Measurements from ENCODE around the gene PCAT7.

The PCAT7 gene

DNA sequence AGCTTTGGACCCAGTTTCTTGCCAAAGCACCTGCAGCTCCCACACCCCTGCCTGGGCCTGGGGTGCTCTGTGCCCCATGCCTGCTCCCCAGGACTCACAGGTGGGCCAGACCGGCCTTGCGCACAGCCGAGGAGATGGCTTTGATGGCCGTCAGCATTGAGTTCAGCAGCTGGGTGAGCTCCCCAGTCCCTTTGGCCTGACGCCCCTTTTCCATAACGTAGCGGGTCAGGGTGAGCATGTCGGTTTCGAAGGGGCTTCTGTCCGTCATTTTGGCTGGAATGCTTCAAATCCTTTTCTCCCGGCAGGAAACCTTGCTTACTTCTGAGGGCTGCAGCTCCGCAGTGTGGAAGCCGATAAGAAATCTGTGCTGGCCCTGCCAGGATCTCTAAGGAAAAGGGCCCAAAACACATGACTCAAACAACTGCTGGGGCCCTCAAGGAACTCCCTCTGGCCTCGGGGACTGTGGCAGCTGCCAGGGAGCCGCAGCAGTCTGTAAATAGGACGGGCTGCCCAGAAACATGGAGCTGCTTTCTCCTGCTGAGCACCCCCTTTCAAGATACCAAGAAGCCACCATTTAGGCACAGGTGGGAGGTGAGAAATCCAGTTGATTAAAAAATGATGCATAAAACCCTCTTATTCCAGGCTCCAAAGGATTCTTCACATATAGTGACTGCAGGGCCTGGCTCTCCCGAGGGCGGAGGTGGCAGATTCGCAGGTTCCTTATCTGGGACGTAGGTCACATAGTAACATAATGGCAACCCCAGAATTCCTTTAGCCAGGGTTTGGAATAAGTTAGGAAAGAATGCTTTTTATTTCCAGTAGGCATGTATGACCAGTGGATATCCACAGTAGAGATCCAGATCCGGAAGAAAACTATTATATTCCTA is 38.8 kb downstream of the PCAT7 start, which contains the start of gene FBP2 (continued):
- TF ChIP-seq, protein P1, sequence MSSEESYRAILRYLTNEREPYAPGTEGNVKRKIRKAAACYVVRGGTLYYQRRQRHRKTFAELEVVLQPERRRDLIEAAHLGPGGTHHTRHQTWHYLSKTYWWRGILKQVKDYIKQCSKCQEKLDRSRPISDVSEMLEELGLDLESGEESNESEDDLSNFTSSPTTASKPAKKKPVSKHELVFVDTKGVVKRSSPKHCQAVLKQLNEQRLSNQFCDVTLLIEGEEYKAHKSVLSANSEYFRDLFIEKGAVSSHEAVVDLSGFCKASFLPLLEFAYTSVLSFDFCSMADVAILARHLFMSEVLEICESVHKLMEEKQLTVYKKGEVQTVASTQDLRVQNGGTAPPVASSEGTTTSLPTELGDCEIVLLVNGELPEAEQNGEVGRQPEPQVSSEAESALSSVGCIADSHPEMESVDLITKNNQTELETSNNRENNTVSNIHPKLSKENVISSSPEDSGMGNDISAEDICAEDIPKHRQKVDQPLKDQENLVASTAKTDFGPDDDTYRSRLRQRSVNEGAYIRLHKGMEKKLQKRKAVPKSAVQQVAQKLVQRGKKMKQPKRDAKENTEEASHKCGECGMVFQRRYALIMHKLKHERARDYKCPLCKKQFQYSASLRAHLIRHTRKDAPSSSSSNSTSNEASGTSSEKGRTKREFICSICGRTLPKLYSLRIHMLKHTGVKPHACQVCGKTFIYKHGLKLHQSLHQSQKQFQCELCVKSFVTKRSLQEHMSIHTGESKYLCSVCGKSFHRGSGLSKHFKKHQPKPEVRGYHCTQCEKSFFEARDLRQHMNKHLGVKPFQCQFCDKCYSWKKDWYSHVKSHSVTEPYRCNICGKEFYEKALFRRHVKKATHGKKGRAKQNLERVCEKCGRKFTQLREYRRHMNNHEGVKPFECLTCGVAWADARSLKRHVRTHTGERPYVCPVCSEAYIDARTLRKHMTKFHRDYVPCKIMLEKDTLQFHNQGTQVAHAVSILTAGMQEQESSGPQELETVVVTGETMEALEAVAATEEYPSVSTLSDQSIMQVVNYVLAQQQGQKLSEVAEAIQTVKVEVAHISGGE (tag by site-specific recombination; conservative IDR thresholded peaks at IDR 0.05; ENCODE audit: low read depth), result no peak

DNA sequence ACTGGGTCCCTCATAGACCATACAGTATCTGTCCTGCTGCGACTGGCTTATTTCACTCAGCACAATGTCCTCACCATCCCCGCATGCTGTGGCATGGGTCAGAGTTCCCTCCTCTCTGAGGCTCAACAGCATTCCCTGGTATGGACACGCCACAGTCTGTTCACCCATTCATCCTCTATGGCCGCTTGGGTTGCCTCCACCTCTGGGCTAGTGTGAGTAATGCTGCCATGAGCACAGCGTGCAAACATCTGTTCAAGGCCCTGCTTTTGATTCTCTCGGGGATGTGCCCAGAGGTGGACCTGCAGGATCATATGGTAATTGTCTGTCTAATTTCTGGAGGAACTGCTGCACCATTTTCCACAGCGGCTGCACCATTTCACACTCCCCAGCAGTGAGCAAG is 44.2 kb downstream of the PCAT7 start:
- H3K9me3 ChIP-seq (ENCODE audit: control insufficient read depth, insufficient read depth, low read depth, low read length), result no peaks in the 10 kb centered on the region

DNA sequence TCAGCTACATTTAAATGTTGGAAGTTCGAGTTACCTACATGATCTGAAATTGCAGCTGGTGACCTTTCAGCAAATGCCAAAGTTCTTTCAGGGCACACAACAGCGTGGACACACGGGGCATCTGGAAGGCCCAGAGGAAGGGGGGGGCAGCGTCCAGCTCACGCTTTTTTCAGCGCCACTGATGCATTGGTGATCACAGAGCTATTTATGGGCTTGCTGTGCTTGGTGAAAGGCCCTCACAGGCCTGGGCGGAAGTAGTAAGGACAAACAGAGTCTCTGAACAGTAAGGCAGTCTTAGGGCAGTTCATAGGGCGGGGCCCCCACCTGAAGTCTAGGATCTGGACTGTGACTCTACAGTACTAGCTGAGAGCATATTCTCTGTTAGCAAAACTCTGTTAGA is 45.4 kb downstream of the PCAT7 start:
- ChIA-PET CTCF (interaction anchor here (0.6 to 1.0 kb wide), 3 partner anchors 11 to 515 kb away, joined by 3 to 5 read pairs (median 4); no protein-coding TSS in a partner anchor), POLR2A (no interaction called here)
- H3K4me1 ChIP-seq (ENCODE audit: control insufficient read depth, insufficient read depth, low read length), result no peaks in the 10 kb centered on the region
- H3K36me3 ChIP-seq (ENCODE audit: control insufficient read depth in 2 of 2, insufficient read depth in 1 of 2, low read length in 2 of 2), result no peaks in the 10 kb centered on the region
- no peak overlapping the region for H3K27ac ChIP-seq (ENCODE audit: extremely low read depth, low read depth, low read length)
- TF ChIP-seq ZNF785 (tag by site-specific recombination; IDR thresholded peaks at IDR 0.05), result no peak
- no peak overlapping the region for H3K4me3 ChIP-seq (ENCODE audit: low read depth, low read length)
- H3K9me3 ChIP-seq (ENCODE audit: control insufficient read depth, insufficient read depth, low read depth, low read length), result no peaks in the 10 kb centered on the region

More for the DNA sequence above, 44.2 kb downstream of the PCAT7 start:
- Histone ChIP-seq H3K4me1 (ENCODE audit: control insufficient read depth, insufficient read depth, low read length) (no peaks in the 10 kb centered on the region), H3K4me3 (ENCODE audit: low read depth, low read length) (no peak overlapping the region), H3K27ac (ENCODE audit: extremely low read depth, low read depth, low read length) (no peak overlapping the region), H3K36me3 (ENCODE audit: control insufficient read depth in 2 of 2, insufficient read depth in 1 of 2, low read length in 2 of 2) (no peaks in the 10 kb centered on the region)
- no peak for TF ChIP-seq ZNF670 (tag by site-specific recombination; IDR thresholded peaks at IDR 0.05; ENCODE audit: low read depth)
- TF ChIP-seq ZSCAN30 (tag by site-specific recombination; IDR thresholded peaks at IDR 0.05), result no peak
- TF ChIP-seq, protein P2, sequence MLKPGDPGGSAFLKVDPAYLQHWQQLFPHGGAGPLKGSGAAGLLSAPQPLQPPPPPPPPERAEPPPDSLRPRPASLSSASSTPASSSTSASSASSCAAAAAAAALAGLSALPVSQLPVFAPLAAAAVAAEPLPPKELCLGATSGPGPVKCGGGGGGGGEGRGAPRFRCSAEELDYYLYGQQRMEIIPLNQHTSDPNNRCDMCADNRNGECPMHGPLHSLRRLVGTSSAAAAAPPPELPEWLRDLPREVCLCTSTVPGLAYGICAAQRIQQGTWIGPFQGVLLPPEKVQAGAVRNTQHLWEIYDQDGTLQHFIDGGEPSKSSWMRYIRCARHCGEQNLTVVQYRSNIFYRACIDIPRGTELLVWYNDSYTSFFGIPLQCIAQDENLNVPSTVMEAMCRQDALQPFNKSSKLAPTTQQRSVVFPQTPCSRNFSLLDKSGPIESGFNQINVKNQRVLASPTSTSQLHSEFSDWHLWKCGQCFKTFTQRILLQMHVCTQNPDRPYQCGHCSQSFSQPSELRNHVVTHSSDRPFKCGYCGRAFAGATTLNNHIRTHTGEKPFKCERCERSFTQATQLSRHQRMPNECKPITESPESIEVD (tag by site-specific recombination; IDR thresholded peaks at IDR 0.05), result no peak
- no peak for TF ChIP-seq ZNF274 (IDR thresholded peaks at IDR 0.05; ENCODE audit: low read length)
- no peak for TF ChIP-seq ZNF274 (tag by site-specific recombination; IDR thresholded peaks at IDR 0.05; ENCODE audit: borderline replicate concordance)
- no peak for TF ChIP-seq ZNF341 (tag by site-specific recombination; IDR thresholded peaks at IDR 0.05; ENCODE audit: low read depth)
- no peak for TF ChIP-seq ZFP69B (tag by site-specific recombination; IDR thresholded peaks at IDR 0.05)
- TF ChIP-seq ZBTB20 (tag by site-specific recombination; IDR thresholded peaks at IDR 0.05), result no peak
- TF ChIP-seq, protein P3, sequence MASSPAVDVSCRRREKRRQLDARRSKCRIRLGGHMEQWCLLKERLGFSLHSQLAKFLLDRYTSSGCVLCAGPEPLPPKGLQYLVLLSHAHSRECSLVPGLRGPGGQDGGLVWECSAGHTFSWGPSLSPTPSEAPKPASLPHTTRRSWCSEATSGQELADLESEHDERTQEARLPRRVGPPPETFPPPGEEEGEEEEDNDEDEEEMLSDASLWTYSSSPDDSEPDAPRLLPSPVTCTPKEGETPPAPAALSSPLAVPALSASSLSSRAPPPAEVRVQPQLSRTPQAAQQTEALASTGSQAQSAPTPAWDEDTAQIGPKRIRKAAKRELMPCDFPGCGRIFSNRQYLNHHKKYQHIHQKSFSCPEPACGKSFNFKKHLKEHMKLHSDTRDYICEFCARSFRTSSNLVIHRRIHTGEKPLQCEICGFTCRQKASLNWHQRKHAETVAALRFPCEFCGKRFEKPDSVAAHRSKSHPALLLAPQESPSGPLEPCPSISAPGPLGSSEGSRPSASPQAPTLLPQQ (tag by site-specific recombination; IDR thresholded peaks at IDR 0.05), result no peak
- no peak for TF ChIP-seq ZNF16 (tag by site-specific recombination; IDR thresholded peaks at IDR 0.05; ENCODE audit: low read depth)
- TF ChIP-seq HOXA7 (CRISPR knock-in tag; IDR thresholded peaks at IDR 0.05; ENCODE audit: borderline replicate concordance), result no peak
- TF ChIP-seq, protein P4, sequence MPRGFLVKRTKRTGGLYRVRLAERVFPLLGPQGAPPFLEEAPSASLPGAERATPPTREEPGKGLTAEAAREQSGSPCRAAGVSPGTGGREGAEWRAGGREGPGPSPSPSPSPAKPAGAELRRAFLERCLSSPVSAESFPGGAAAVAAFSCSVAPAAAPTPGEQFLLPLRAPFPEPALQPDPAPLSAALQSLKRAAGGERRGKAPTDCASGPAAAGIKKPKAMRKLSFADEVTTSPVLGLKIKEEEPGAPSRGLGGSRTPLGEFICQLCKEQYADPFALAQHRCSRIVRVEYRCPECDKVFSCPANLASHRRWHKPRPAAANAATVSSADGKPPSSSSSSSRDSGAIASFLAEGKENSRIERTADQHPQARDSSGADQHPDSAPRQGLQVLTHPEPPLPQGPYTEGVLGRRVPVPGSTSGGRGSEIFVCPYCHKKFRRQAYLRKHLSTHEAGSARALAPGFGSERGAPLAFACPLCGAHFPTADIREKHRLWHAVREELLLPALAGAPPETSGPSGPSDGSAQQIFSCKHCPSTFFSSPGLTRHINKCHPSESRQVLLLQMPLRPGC (tag by site-specific recombination; IDR thresholded peaks at IDR 0.05), result no peak
- CTCF ChIA-PET, result no interaction called here
- POLR2A ChIA-PET, result no interaction called here

All from HEK293 (cell line).